MCF 10A (cell line): ENCODE data around the gene GPR152. TPM values are rescaled to one million over a fixed set of nuclear protein-coding genes. Genes with fewer than 3 reads are reported as not detected.
"Not testable (repeated sequence)": the region's sequence is repeated elsewhere in the genome, so short reads cannot be mapped to it uniquely, and the experiment has no call there.

ENCODE experiments used
- BruUV-seq: library from RNA; stranded (reverse); fragments of 400-500 nt; replicated peaks from 2 replicates; lab custom pipeline; 2021; lab: Mats Ljungman, UMichigan
- CTCF ChIA-PET: fragments of 300-600 bp; sonication (Branson Sonifier 250); formaldehyde crosslinking; extraction: SDS; loops from one replicate; lab custom pipeline; 2021; ENCODE audit warnings: antibody characterized with exemption, inconsistent platforms; lab: Yijun Ruan, JAX
- POLR2A ChIA-PET: fragments of 300-600, 350-650 bp; sonication (Branson Sonifier 250); formaldehyde crosslinking; extraction: SDS; loops from one replicate; lab custom pipeline; 2020; ENCODE audit warnings: antibody characterized with exemption, inconsistent platforms; lab: Yijun Ruan, JAX
- DNase-seq: peaks from one replicate; pipeline ENCODE4 v3.0.0-alpha.2; 2018; ENCODE audit not compliant: unreplicated experiment
- H3K27ac Mint-ChIP-seq: one replicate; pipeline ENCODE4 v1.8.0; 2022; ENCODE audit warnings: mild to moderate bottlenecking, low read depth, mixed read lengths; ENCODE audit not compliant: unreplicated experiment
- H3K27me3 Mint-ChIP-seq: one replicate; pipeline ENCODE4 v1.8.0; 2022; ENCODE audit warnings: mixed read lengths; ENCODE audit not compliant: insufficient read depth, unreplicated experiment
- H3K36me3 Mint-ChIP-seq: one replicate; pipeline ENCODE4 v1.8.0; 2022; ENCODE audit warnings: mild to moderate bottlenecking, moderate library complexity, mixed read lengths; ENCODE audit not compliant: insufficient read depth, unreplicated experiment
- H3K4me1 Mint-ChIP-seq: one replicate; pipeline ENCODE4 v1.8.0; 2022; ENCODE audit warnings: mixed read lengths; ENCODE audit not compliant: insufficient read depth, unreplicated experiment
- H3K4me3 Mint-ChIP-seq: one replicate; pipeline ENCODE4 v1.8.0; 2022; ENCODE audit warnings: mild to moderate bottlenecking, moderate library complexity, mixed read lengths; ENCODE audit not compliant: unreplicated experiment
- H3K9me3 Mint-ChIP-seq: one replicate; pipeline ENCODE4 v1.8.0; 2022; ENCODE audit warnings: mixed read lengths; ENCODE audit not compliant: unreplicated experiment
- intact Hi-C: fragments of 100-400 bp; cut with micrococcal nuclease; formaldehyde crosslinking; loops from 2 replicates; pipeline ENCODE4 v1.14.1; 2022
- total RNA-seq: library from RNA; stranded (reverse); gene quantifications from 2 replicates; pipeline ENCODE4 v1.2.3, GENCODE V29; 2022
- TF ChIP-seq, protein P1 (sequence below): fragments of 200-600 bp; IDR thresholded peaks from one replicate; pipeline ENCODE4 v1.8.0; 2022; ENCODE audit warnings: antibody characterized with exemption, mild to moderate bottlenecking; ENCODE audit not compliant: unreplicated experiment

GPR152 gene
- total RNA-seq, 1 experiment from 2014 or later = not detected

DNA sequence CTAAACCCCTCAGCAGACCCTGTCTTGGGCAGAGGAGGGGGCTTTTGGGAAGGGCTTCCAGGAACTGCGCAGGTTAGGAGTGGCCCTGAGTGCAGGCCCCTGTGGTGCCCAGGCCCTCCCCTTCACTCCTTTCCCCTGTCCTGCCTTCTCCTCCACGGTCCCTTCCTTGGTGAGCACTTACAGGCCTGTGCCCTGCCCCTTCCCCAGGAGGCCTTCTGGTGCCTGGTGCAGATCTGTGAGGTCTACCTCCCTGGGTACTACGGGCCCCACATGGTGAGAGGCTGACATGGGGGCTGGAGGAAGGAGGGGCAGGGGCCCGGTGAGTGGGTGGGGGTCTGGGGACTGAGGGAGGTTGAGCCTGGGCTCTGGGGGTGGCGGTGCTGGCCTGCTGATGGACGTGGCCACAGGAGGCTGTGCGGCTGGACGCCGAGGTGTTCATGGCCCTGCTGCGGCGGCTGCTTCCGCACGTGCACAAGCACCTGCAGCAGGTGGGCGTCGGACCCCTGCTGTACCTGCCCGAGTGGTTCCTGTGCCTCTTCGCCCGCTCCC is 46.0 kb downstream of the GPR152 start:
- H3K4me1 Mint-ChIP-seq = peaks cover 4% of the 10 kb centered on the region
- peaks cover 14% of the 10 kb centered on the region for H3K36me3 Mint-ChIP-seq
- BruUV-seq = no TSS peak
- DNase-seq = no peak
- H3K27me3 Mint-ChIP-seq = no peaks in the 10 kb centered on the region
- ChIA-PET POLR2A (interaction anchor here (0.7 kb wide), 1 partner anchor 186 kb away, joined by 3 read pairs; no protein-coding TSS in a partner anchor), CTCF (no interaction called here)
- intact Hi-C loops = no loop called here
- TF ChIP-seq, protein P1, sequence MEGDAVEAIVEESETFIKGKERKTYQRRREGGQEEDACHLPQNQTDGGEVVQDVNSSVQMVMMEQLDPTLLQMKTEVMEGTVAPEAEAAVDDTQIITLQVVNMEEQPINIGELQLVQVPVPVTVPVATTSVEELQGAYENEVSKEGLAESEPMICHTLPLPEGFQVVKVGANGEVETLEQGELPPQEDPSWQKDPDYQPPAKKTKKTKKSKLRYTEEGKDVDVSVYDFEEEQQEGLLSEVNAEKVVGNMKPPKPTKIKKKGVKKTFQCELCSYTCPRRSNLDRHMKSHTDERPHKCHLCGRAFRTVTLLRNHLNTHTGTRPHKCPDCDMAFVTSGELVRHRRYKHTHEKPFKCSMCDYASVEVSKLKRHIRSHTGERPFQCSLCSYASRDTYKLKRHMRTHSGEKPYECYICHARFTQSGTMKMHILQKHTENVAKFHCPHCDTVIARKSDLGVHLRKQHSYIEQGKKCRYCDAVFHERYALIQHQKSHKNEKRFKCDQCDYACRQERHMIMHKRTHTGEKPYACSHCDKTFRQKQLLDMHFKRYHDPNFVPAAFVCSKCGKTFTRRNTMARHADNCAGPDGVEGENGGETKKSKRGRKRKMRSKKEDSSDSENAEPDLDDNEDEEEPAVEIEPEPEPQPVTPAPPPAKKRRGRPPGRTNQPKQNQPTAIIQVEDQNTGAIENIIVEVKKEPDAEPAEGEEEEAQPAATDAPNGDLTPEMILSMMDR = no peak
- no peak overlapping the region for H3K27ac Mint-ChIP-seq
- H3K4me3 Mint-ChIP-seq = no peak overlapping the region
- H3K9me3 Mint-ChIP-seq = no peaks in the 10 kb centered on the region

DNA sequence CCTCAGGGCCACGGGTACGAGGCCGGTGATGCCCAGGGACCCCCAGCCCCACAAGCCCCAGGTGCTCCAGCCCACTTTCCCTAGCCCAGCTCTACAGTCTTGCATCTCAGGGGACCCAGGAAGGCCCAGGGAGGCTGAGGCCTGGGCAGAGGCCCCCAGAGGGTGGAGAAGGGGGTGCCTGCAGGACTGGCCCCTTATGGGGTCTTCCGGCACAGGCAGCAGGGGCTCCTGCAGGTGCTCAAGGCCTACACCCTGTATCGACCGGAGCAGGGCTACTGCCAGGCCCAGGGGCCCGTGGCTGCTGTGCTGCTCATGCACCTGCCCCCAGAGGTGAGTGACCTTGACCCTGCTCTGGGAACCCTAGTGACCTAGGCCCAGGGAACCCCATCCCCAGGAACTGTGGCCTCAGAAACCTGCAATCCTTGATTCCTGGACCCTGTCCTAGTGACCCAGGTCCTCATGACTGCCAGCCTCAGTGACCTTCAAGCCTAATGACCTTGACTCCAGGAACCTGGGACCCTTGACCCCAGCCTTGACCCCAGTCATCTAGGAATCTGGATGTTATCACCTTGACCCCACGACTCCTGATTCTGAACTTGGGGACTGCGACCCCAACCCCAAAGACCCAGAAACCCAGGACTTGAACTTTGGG is 46.7 kb downstream of the GPR152 start:
- Mint-ChIP-seq H3K4me1 (peaks cover 4% of the 10 kb centered on the region), H3K4me3 (no peak overlapping the region), H3K9me3 (no peaks in the 10 kb centered on the region), H3K27ac (no peak overlapping the region), H3K27me3 (no peaks in the 10 kb centered on the region), H3K36me3 (peaks cover 14% of the 10 kb centered on the region)
- DNase-seq = no peak
- BruUV-seq = no TSS peak
- ChIA-PET POLR2A (interaction anchor here (1.3 kb wide), 1 partner anchor 63 kb away, joined by 3 read pairs; no protein-coding TSS in a partner anchor), CTCF (interaction anchor here (0.6 to 0.9 kb wide), 2 partner anchors 8 to 395 kb away, joined by 3 to 4 read pairs; no protein-coding TSS in a partner anchor)
- intact Hi-C loops = no loop called here
- TF ChIP-seq, protein P1 = no peak

DNA sequence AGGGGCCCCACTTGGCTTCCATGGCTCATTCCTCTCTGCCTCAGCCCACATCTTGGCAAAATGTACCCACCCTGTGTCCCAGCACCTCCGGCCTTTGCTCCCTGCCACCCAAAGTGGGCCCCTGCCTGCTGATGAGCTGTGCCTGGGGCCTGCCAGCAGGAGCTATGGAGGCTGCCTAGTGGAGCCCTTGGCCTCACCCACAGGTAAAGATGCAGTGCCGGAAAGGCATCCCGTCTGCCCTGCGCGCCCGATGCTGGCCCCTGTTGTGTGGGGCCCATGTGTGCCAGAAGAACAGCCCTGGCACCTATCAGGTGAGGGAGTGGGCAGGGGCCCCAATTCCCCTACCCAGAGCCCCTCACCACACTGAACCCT is 47.3 kb downstream of the GPR152 start:
- intact Hi-C loops = no loop called here
- Mint-ChIP-seq H3K27ac (no peak overlapping the region), H3K27me3 (no peaks in the 10 kb centered on the region), H3K36me3 (peaks cover 20% of the 10 kb centered on the region), H3K4me1 (peaks cover 9% of the 10 kb centered on the region), H3K9me3 (no peaks in the 10 kb centered on the region), H3K4me3 (no peak overlapping the region)
- no peak for DNase-seq
- TF ChIP-seq, protein P1 = no peak
- no TSS peak for BruUV-seq
- CTCF ChIA-PET = interaction anchor here (0.6 to 0.9 kb wide), 2 partner anchors 9 to 395 kb away, joined by 3 to 4 read pairs; no protein-coding TSS in a partner anchor
- POLR2A ChIA-PET = interaction anchor here (0.7 to 1.3 kb wide), 2 partner anchors 16 to 63 kb away, joined by 3 read pairs; no protein-coding TSS in a partner anchor

DNA sequence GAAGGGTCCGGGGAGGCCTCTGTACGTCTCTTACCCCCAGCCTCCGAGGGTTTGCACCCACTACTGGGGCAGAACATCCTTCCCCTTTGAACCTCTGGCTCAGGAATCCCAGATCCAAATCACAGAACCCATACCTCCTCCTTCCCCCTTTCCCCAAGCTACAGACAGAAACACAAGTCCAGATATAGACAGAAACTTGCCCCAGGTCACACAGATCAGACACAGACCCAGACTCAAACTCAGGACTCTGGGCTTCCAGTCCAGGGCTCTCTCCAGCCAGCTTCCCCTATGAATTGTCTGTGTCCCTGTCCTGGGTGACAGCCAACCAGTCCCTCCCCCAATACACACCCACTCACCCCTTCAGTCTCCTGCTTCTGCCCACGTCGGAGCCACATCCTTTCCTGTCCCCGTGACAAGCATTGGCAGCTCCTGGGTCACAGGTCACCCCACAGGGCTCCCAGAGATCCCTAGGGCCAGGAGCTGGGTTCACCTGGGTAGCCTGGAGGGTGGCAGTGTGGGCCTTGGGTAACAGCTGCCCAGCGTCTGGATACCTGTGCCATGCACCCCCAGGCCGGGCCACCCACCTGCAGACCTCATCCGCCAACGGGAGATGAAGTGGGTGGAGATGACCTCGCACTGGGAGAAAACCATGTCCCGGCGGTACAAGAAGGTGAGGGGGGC is 47.9 kb downstream of the GPR152 start:
- Mint-ChIP-seq H3K9me3 (no peaks in the 10 kb centered on the region), H3K4me3 (no peak overlapping the region), H3K27ac (peak overlapping the region; percentile 27), H3K27me3 (no peaks in the 10 kb centered on the region), H3K36me3 (peaks cover 20% of the 10 kb centered on the region), H3K4me1 (peaks cover 9% of the 10 kb centered on the region)
- TF ChIP-seq, protein P1 = no peak
- ChIA-PET CTCF (interaction anchor here (0.6 to 0.9 kb wide), 2 partner anchors 10 to 19 kb away, joined by 3 to 4 read pairs; no protein-coding TSS in a partner anchor), POLR2A (interaction anchor here (0.7 to 1.3 kb wide), 2 partner anchors 16 to 64 kb away, joined by 3 read pairs; no protein-coding TSS in a partner anchor)
- intact Hi-C loops = no loop called here
- no TSS peak for BruUV-seq
- no peak for DNase-seq

DNA sequence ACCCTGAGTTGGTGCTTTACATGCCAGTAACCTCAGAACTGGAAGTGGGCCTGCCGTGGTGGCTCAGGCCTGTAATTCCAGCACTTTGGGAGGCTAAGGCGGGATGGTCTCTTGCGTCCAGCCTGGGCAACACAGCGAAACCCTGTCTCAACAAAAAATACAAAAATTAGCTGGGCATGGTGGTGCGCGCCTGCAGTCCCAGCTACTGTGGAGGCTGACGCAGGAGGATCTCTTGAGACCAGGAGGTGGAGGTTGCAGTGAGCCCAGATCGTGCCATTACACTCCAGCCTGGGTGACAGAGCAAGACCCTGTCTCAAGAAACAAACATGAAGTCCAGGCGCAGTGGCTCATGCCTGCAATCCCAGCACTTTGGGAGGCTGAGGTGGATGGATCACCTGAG is 49.4 kb downstream of the GPR152 start:
- ChIA-PET CTCF (interaction anchor here (1.2 kb wide), 1 partner anchor 52 kb away, joined by 4 read pairs; no protein-coding TSS in a partner anchor), POLR2A (interaction anchor here (1.0 to 2.8 kb wide), 3 partner anchors 10 to 98 kb away, joined by 3 to 27 read pairs (median 3); no protein-coding TSS in a partner anchor)
- intact Hi-C loops, DNase-seq, H3K4me1 Mint-ChIP-seq, H3K9me3 Mint-ChIP-seq, BruUV-seq, H3K27me3 Mint-ChIP-seq, H3K27ac Mint-ChIP-seq, H3K4me3 Mint-ChIP-seq: not testable (repeated sequence)
- peaks cover 18% of the 10 kb centered on the region for H3K36me3 Mint-ChIP-seq
